Activated CD4-positive, CD25-positive, alpha-beta regulatory T cell treated with anti-CD3 and anti-CD28 coated beads, Interleukin-2, amount 50 U/mL, for 24 hours (primary cell): ENCODE measurements around the gene HDAC10.
"Not testable (repeated sequence)": the region's sequence is repeated elsewhere in the genome, so short reads cannot be mapped to it uniquely, and the experiment has no call there.

Experiments
- ATAC-seq, 2 donors: fragments of 150-1000 bp; cut with Tn5 transposase; one replicate each; pipeline ENCODE4 v1.10.0; 2021; ENCODE audit warnings: mild to moderate bottlenecking in 1 of 2, moderate library complexity in 1 of 2

HDAC10 gene

DNA sequence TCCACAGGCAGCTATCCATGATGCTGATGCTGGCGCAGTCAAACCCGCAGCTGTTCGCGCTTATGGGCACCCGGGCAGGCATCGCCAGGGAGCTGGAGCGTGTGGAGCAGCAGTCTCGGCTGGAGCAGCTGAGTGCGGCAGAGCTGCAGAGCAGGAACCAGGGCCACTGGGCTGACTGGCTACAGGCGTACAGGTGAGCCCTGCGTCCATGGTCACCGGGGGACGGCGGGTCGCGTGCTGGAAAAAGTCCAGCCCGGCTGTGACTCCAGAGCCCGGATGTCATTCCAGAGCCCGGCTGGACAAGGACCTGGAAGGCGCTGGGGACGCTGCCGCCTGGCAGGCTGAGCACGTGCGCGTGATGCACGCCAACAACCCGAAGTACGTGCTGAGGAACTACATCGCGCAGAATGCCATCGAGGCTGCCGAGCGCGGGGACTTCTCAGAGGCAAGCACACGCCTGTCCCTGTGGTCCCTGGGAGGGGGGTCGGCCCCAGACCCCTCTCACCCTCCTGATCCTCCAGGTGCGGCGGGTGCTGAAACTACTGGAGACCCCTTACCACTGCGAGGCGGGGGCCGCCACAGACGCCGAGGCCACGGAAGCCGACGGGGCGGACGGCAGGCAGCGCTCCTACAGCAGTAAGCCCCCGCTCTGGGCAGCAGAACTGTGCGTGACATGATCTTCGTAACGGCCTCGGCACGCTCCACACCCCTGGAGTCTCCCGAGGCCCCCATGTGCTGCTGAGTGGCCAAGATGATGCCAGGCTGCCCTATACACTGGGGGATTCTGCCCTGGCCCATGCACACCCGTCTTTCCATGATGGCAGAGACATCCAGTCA, 34.2 kb downstream of the HDAC10 start:
- ATAC-seq = no peak

DNA sequence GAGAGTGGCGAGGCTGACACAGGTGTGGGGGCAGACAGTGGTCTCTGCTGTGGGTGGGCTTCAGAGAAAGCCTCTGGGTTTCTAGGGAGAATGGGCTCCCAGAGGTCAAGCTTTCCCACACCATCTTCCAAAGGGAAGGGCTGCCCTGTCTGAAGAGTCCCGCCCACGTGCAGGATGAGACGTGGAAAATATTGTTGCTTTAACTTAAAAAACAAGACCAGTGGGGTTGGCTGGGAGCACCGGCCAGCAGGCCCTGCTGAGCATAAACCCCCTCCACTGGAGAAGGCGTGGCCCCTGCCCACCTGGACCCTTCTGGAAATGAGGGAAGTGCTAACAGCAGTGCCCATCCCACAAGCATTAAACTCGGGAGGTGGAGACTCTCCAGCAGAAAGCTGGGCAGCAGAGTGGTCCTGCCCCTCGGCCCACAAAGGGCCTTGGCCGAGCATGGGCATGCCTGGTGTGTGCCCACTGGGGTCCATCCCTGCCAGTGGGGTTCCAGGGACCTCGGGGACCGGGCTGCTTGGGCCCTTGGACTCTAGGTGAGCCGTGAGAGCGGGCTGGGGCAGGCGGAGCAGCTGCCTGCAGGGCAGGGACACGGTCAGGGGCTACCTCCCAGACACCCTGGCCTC, 34.9 kb downstream of the HDAC10 start:
- no peak for ATAC-seq

DNA sequence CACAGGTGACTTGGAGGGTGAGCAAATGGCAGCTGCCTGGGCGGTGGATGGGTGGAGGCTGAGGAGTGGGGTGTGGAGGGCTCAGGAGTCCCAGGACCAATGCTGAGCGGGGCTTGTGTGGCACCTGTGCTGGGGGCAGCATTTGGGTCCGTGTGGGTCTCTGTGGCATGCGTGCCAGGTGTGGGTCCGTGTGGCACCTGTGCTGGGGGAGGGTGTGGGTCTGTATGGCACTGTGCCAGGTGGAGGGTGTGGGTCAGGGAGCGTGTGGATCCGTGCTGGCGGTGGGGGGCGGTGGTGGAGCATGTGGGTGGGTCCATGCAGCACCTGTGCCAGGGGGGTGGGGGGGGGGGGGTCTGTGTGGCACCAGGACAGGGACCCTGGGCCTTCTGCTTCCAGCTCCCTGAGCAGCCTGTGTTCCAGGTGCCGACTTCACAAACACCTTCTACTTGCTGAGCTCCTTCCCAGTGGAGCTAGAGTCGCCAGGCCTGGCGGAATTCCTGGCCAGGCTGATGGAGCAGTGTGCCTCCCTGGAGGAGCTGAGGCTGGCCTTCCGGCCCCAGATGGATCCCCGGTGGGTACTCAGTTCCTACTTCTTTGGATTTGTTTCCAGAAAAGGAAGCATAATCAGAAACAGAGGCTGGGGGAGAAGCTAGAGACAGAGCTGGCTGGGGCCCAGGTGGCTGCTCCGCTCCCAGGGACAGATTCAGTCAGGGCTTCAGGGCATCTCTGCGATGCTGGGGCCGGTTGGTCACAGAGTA, 35.6 kb downstream of the HDAC10 start:
- ATAC-seq = no peak

DNA sequence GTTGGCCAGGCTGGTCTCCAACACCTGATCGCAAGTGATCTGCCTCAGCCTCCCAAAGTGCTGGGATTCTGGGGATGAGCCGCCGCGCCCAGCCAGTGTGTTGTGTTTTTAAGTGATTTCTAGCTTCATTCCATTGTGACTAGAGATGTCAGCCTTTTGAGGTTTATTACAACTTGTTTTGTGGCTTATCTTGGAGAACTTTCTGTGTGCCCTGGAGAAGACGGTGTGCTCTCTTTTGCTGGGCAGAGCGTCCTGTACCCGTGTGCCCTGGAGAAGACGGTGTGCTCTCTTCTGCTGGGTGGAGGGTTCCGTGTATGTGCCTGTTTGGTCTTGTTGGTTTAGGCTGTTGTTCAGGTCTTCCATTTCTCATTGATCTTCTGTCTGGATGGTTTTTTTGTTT, 37.8 kb downstream of the HDAC10 start:
- no peak for ATAC-seq

DNA sequence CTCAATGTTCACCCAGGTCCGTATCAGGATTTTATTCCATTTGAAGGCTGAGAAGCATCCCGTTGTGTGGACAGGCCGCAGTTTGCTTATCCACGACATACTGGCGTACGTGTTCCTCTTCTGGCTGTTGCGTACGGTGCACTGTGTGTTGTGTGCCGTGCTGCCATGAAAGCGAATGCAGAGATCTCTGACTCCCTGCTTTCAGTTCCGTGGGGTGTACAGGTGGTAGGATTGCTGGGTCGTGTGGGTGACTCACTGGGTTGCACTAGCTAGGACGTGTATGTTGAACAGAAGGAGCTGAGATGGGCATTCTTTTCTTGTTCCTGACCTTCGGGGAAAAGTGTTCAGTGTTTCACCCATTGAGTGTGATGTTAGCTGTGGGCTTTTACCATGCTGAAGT, 39.9 kb downstream of the HDAC10 start:
- no peak for ATAC-seq

DNA sequence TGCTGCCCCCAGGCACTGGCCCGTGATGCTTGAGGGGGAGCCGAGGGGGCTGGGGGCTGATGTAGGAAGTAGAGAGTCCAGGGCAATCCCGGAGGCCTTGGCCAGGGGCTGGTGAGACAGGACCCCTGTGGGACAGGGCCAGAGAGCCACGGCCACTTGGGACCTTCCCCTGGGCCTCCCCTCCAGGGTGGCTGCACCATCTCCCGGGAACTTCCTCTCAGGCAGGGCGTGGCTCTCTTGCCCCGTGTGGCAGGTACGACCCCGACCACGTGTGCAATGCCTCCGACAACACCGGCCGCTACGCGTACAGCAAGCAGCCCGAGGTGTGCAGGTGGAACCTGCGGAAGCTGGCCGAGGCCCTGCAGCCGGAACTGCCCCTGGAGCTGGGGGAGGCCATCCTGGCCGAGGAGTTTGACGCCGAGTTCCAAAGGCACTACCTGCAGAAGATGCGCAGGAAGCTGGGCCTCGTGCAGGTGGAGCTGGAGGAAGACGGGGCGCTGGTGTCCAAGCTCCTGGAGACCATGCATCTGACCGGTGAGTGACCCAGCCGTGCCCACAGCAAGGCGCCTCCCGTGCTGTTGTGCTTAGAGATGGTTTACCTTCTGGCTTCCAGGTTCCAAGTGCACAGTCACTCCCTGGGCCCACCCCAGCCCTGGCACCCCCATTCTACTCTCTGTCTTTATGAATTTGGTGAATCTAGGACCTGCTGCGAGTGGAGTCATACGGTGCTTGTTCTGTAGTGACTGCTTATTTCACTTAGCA, 40.5 kb downstream of the HDAC10 start:
- ATAC-seq = no peak

DNA sequence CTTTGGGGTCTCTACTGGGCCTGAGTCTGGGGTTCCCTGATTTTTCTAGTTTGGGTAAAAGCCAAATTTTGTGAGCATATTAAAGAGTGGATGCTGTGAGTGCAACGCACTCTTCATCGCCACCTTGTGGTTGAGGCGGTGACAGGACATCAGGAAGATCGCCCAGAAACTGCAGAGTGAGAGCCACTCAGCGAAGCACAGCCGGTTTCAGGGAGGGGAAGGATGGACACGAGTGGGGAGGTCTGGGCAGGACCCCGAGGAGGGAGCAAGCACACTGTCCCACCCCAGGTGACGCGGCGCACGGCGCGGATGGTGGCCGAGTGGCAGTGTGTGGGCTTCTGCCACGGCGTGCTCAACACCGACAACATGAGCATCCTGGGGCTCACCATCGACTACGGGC, 41.2 kb downstream of the HDAC10 start:
- ATAC-seq = peak; percentile 71 to 72

DNA sequence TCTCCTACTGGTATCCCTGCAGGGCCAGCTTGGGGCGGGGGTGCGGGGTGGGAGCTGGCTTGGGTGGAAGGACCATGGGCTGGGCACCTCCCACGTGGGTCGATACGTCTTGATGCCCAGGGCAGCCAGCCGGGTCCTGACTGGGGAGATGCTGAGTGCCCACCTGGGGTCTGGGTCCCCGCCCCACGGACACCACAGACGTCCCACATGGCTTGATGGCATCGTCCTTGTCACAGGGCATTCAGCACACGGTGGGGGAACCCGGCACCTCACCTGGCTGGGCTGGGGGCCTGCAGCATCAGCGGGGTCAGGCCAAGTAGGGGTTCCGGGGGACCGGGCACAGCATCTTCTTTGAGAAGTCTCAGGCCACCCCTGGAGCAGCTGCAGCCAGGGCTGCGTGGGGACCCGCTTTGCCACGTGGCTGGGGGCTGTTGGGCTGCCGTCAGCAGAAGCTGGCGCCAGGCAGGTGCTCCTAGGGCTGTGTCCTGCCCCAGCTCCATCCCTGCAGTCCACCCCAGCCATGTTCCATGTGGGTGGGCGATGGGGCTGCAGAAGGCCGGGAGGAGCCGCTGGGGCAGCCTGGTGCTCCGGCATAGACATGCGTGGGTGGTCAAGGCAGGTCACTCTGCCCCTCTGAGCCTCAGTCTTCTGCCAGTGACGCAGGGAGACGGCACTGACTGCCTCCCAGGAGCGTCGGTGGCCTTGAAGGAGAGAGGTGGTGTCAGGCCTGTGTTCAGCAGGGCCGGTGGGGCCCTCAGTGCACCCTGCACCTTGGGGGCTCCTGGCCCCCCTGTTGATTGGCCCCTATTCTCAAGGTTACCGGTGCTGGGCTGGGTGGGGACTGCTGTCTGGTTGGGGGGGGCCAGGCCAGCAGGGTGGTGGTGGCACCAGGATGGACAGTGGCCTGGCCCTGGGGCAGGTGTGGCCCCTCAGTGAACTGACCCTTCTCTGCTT, 41.8 kb downstream of the HDAC10 start:
- peak in 1 of 2 donors; percentile 34 for ATAC-seq

DNA sequence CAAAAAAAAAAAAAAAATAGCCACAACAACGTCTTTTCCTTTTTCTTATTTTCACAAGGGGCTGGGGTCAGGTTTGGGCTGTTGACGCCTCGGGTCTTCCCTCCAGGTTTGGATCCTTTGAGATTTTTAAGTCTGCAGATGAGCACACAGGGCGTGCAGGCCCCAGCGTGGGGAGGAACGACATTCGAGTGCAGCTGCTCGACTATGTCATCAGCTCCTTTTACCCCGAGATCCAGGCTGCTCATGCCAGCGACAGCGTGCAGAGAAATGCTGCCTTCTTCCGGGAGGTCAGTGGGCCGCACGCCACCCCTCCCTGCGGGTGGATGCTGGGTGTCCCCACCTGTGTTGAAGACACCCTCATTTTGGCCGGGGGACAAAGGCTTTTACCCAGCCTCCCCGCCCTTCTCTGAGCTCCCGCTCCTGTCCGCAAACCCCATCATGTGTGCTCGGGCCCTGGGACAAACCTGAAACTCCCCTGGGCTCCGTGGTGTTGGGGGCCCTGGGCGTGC, 42.6 kb downstream of the HDAC10 start:
- ATAC-seq = no peak

DNA sequence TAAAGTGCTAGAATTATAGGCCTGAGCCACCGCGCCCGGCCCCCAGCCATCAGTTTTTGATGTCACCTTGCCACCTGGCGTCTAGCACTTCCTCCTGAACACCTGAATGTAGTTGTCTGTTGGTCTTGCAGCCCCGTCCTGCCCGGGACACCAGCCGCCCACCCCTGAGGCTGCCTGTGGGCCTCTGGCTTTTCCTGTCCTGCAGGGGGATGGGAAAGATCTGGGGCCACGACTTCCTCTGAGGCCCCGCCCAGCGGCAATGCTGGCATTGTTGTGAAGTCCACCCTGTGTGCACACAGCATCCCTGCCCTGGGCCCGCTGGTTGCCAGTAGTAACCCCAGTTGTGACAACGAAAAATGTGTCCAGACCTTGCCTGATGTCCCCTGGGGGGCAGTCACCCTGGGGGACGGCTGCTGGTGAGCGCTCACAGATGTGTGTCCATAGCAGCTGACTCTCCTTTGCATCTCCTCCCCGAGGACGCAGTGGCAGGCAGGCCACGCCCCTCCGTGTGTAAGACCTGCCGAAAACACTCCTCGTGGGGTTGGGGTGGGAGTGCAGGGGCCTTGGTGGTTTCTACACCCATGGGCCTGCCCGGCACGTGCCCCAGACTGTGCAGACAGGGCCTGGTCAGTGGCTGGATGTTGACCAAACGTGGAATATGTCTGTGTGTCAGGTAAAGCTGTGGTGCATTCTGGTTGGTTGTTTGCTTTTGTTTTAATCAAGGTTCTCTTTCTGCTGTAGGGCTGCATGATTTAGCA, 43.5 kb downstream of the HDAC10 start:
- no peak for ATAC-seq

DNA sequence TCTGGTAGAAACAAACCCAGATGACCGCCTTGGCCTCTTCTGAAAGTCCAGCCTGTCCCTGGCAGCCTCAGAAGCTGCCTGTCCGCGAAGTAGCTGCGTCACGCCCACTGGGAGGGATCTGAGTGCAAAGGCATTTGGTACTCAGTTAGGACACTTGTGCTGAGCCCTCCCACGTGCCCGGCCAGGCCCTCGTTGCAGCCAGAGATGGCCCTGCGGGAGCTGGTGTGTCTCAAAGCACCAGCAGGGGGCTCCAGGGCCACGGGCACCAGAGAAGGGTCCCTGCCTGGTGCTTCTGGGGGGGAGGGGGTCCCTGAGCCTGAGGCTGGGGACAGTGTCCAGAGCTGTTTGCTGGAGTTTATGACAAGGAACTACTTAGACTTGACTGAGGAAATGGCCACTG, 44.5 kb downstream of the HDAC10 start:
- ATAC-seq = no peak

DNA sequence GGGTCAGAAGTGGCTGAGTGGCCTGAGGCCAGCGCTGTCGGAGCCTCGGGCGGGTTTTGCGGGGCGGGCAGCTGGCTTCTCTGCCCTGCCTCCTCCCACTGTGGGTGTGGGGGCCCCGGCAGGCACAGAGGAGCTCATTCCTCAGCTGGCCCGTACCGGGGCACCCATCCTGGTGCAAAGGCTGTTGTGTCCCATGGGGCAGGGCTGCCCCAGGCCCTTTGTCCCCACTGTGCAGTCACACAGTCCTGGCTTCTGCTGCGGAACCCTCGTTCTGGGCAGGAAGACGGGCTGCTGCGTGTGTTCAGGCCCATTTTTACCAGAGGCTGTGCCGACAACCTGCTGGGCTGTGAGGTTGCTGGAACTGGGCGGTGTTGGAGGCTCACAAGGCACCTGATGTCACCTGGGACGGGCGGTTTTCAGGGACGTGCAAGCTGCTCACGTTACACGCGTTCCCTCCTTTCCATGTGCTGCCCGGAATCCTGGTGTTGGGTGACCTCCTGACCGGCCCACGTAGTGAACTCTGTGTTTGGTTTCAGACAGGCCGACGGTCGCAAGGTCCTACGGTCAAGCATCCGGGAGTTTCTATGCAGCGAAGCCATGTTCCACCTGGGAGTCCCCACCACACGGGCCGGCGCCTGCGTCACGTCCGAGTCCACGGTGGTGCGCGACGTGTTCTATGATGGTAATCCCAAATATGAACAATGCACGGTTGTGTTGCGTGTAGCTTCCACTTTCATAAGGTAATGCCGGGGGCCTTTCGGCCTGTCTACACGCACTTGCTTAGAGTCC, 45.1 kb downstream of the HDAC10 start:
- no peak for ATAC-seq

DNA sequence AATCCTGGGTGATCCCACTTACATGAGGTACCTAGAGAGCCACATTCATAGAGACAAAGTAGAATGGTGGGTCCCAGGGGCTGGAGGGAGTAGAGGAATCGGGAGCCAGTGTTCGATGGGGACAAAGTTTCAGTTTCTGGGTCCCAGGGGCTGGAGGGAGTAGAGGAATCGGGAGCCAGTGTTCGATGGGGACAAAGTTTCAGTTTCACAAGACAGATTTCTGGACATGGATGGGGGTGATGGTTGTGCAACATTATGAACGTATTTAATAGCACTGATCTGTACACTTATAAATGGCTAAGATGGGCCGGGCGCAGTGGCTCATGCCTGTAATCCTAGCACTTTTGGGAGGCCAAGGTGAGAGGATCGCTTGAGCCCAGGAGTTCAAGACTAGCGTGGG, 46.1 kb downstream of the HDAC10 start:
- not testable (repeated sequence) for ATAC-seq

DNA sequence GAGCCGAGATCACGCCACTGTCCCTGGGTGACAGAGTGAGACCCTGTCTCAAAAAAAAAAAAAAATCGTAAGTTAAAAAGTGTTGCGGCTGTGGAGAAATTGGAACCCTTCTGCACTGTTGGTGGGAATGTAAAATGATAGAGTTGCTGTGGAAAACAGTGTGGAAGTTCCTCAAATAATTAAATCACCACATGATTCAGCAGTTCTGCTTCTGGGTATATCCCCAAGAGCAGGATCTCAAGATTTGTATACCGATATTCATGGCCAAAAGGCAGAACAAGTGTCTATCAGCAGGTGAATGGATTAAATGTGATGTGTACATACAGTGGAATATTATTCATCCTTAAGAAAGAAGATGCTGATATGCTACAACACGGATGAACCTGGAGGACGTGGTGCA, 46.5 kb downstream of the HDAC10 start:
- ATAC-seq = no peak

DNA sequence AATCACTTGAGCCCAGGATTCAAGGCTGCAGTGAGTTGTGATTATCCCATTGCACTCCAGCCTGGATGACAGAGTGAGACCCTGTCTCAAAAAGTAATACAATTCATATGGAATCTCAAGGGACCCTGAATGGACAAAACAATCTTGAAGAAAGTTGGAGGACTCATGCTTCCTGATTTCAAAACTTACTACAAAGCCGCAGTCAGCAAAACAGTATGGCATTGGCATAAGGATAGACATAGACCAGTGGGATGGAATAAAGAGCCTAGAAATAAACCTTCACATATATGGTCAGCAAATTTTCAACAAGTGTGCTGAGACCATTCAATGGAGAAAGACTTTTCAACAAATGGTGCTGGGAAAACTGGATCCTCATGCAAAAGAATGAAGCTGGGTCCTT, 47.8 kb downstream of the HDAC10 start:
- ATAC-seq = no peak

DNA sequence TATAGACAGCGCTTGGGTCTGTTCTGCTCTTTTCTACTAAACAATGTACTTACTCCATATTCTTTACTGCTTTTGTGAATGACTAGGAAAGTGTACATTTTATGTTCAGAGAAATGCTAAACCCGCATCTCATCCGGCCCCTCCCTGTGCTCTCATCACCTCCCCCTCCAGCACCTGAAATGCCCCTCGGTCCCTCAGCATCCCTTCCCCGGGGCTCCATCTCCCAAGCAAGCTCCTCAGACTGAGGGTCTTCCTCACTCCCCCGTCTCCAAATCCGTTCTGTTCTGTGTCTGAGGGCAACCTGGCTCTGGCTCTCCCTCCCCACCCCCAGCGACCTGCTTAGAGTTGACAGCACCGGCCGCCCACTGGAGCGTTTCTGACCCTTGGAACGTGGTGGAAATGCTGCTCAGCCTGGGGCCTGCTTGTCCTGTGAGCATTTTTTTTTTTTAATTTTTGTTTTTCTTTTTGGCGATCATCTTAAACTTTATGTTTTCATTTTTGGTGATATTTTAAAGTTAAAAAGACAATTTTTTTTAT, 48.9 kb downstream of the HDAC10 start:
- no peak for ATAC-seq

DNA sequence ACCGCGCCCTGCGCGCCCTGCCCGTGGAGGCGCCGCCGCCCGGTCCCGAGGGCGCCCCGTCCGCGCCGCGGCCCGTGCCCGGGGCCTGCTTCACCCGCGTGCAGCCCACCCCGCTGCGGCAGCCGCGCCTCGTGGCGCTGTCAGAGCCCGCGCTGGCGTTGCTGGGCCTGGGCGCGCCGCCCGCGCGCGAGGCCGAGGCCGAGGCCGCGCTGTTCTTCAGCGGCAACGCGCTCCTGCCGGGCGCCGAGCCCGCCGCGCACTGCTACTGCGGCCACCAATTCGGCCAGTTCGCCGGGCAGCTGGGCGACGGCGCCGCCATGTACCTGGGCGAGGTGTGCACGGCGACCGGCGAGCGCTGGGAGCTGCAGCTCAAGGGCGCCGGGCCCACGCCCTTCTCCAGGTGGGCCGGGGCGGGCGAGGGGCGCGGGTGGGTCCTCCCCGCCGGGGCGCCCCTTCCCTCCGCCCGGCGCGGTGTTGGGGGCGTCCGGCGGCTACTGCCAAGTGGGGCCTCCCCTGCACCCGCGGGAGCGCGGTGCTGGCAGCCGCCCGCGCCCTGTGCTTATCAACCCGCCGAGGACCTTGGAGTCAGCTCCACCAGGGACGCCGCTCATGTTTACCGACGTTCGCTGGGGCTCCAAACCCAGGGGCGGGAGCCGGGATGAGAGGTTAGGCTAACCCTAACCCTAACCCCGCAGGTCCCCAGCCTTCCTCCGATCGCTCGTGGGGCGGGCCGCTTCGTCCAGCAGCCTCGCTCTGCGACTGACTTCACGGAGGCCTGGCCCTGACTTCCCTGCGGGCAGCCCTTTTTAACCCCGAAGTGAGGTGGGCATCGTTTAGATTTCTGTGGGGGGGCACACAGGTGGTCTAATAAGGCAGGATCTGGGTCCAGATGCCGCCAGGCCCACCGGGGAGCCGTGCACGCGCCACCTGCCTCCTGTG, 49.6 kb downstream of the HDAC10 start:
- ATAC-seq = peak; percentile 25 to 30

DNA sequence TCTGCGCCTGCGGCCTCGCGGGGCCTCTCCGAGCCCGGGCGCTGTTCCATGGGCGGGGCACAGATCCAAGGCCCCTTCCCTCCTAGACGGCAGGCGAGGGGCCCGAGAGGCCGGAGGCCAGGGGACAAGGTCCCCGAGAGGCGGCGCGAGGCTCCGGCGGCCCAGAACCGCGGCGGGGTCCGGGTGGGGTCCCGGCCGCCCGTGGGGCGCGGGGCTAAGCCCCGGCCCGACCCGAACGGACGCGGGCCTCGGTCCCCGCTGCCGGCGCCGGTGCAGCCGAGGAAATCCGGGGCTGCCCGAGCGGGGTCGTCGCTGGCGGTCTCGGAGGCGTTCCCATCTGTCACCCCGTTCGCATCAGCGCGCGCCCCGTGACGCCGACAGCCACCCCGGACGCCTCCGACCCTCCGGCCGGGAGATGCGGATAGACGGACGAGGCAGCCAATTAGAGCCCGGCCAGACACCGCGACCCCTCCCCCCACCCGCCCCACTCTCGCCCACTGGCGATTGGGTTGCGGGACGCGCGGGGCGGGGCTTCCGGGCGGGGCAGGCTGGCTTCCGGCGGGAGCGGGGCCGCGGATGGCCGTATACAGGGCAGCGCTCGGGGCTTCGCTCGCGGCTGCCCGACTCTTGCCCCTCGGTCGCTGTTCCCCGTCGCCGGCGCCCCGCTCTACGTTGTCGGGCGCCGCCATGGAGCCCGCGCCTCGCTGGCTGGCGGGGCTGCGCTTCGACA, 50.4 kb downstream of the HDAC10 start, which contains the start of gene SELENOO:
Gene SELENOO, plus strand, starts transcription at position 551 of the 730 bp plus-strand sequence. Its CDS starts 26 bp downstream, at position 577.
- peak; percentile 91 to 93 for ATAC-seq
